Measurements from ENCODE around the gene CUX1.

DNA sequence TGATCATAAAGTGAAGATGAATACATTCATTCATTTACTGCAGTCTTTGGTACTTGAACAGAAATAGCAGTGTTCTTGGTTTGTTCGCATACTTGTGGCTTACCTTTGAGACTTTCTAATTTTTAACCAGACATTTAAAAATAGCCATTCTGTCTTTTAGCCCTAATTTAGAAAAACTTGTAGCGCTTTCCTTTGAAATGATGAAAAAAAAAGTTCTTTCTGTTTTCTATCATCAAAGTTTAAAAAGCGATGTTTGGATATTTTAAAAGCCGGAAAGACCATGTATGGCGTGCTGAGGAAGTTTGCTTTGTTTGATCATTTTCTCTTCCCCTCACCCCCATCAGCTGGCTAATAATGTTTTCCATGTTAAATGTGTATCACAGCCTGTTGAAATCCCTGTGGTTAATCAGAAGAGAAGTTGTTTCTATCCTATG lies 116.3 kb downstream of the CUX1 start:
- TF ChIP-seq CTCF (IDR thresholded peaks at IDR 0.05) (no peak), POLR2A (IDR thresholded peaks at IDR 0.05) (no peak), EP300 (IDR thresholded peaks at IDR 0.05) (no peak)

Data from ovary (tissue), 3 donors.